Glomerular visceral epithelial cell (primary cell): ENCODE data around the gene SSBP2.
A peak's percentile ranks its signal among the peaks of the same experiment; 100 is the strongest.
"Not testable (repeated sequence)": the region's sequence is repeated elsewhere in the genome, so short reads cannot be mapped to it uniquely, and the experiment has no call there.

Source experiments
- DNase-seq: peaks from one replicate; pipeline ENCODE4 v3.0.0-alpha.2; 2016; ENCODE audit errors: extremely low spot score

Gene SSBP2

GRCh38 chr5:81530919-81531318, 220.0 kb downstream of the SSBP2 start:
- DNase-seq, result peak; percentile 67

GRCh38 chr5:81525690-81526089, 225.2 kb downstream of the SSBP2 start:
- no peak for DNase-seq

- DNase-seq, result no peak
Observed at GRCh38 chr5:81524015-81524414, 226.9 kb downstream of the SSBP2 start.

- no peak for DNase-seq
Observed at GRCh38 chr5:81522571-81522970, 228.3 kb downstream of the SSBP2 start.

- DNase-seq, result no peak
Observed at GRCh38 chr5:81520769-81521168, 230.1 kb downstream of the SSBP2 start.

- no peak for DNase-seq
Observed at GRCh38 chr5:81519217-81519905, 231.5 kb downstream of the SSBP2 start.

- DNase-seq, result no peak
Observed at GRCh38 chr5:81517462-81517861, 233.4 kb downstream of the SSBP2 start.

- no peak for DNase-seq
Observed at GRCh38 chr5:81516091-81516490, 234.8 kb downstream of the SSBP2 start.

- no peak for DNase-seq
Observed at GRCh38 chr5:81513982-81514381, 236.9 kb downstream of the SSBP2 start.

GRCh38 chr5:81513473-81513872, 237.4 kb downstream of the SSBP2 start:
- no peak for DNase-seq

GRCh38 chr5:81506900-81507588, 243.9 kb downstream of the SSBP2 start:
- peak; percentile 78 for DNase-seq

GRCh38 chr5:81506378-81506777, 244.5 kb downstream of the SSBP2 start:
- DNase-seq, result no peak

GRCh38 chr5:81505672-81506071, 245.2 kb downstream of the SSBP2 start:
- DNase-seq, result no peak

GRCh38 chr5:81503602-81504001, 247.3 kb downstream of the SSBP2 start:
- DNase-seq, result not testable (repeated sequence)

- no peak for DNase-seq
Observed at GRCh38 chr5:81495286-81495685, 255.6 kb downstream of the SSBP2 start.

- no peak for DNase-seq
Observed at GRCh38 chr5:81488862-81489261, 262.0 kb downstream of the SSBP2 start.

GRCh38 chr5:81486711-81487110, 264.2 kb downstream of the SSBP2 start:
- no peak for DNase-seq

- no peak for DNase-seq
Observed at GRCh38 chr5:81482595-81482994, 268.3 kb downstream of the SSBP2 start.

- DNase-seq, result not testable (repeated sequence)
Observed at GRCh38 chr5:81473395-81473794, 277.5 kb downstream of the SSBP2 start.

- no peak for DNase-seq
Observed at GRCh38 chr5:81469676-81470075, 281.2 kb downstream of the SSBP2 start.

- DNase-seq, result no peak
Observed at GRCh38 chr5:81450940-81451339, 300.0 kb downstream of the SSBP2 start.

GRCh38 chr5:81435023-81435422, 315.9 kb downstream of the SSBP2 start:
- DNase-seq, result no peak

- DNase-seq, result no peak
Observed at GRCh38 chr5:81429985-81430384, 320.9 kb downstream of the SSBP2 start.

GRCh38 chr5:81429363-81429762, 321.5 kb downstream of the SSBP2 start:
- DNase-seq, result no peak
